ENCODE results near the gene ZC3H7B.
"Not testable (repeated sequence)": the region's sequence is repeated elsewhere in the genome, so short reads cannot be mapped to it uniquely, and the experiment has no call there.

Gene ZC3H7B

DNA sequence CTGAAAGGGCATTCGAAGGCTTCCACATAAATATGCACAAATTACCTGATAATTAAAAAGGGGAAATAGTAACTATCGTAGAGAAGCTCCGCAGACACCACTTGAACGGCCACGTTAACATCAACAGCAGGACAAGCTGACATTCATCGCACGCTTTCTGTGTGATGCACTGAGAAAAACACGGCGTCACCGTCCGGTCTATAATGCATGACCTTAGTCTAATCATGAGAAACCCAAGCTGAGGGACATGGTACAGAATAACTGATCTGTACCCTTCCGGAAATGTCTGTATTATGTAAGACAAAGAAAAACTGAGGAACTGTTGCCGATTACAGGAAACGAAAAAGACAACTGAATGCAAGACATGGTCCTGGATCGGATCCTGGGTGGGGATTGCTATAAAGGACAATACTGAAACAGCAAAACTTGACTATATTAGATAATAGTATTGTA, 14.7 kb upstream of the ZC3H7B start:
- peak; percentile 54 for DNase-seq (ENCODE audit: low spot score)

DNA sequence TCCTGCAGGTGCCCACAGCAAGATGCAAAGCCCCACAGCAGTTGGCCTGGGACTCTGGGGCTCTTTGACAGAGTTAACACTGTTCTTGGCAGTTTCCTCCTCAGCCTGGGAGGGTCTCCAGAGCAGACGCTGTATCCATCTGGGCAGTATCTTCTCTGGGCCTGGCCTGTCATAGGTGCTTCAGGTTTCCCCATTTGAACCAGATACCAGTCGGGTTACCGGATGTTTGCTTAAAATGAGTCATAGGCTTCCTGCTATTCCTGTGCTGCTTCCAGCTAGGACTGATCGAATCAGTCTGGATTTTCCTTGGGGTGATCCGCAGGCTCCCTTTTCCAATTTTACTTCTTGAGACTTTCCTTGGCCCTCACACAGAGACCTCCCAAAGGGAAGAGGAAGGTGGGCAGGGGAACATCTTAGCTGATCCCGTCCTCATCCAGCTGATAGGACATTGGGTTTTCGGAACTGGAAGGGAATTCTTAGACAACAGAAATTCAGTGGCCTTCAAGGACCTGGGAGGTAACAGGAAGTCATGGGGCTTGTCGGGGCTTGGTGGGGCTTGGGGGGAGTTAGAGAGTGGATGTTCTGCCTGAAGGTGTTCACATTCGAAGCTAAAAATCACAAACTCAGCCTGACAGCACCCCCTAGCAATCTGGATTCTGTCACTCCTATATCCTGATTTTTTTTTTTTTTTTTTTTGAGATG, 12.9 kb upstream of the ZC3H7B start:
- DNase-seq (ENCODE audit: low spot score): no peak

DNA sequence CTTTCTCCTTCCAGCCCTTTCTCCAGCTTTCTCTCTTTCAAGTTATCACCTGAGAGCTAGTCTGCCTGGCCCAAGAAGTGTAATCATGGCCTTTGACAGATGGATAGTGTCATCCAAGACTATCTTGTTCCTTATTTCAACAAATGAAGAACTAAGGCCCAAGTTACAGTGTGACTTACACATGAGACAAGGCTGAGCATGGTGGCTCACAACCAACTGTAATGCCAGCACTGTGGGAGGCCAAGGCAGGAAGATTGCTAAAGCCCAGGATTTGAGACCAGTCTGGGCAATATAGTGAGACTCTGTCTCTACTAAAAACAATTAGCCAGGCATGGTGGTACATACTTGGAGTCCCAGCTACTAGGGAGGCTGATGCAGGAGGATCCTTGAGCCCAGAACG, 11.7 kb upstream of the ZC3H7B start:
- no peak for DNase-seq (ENCODE audit: low spot score)

DNA sequence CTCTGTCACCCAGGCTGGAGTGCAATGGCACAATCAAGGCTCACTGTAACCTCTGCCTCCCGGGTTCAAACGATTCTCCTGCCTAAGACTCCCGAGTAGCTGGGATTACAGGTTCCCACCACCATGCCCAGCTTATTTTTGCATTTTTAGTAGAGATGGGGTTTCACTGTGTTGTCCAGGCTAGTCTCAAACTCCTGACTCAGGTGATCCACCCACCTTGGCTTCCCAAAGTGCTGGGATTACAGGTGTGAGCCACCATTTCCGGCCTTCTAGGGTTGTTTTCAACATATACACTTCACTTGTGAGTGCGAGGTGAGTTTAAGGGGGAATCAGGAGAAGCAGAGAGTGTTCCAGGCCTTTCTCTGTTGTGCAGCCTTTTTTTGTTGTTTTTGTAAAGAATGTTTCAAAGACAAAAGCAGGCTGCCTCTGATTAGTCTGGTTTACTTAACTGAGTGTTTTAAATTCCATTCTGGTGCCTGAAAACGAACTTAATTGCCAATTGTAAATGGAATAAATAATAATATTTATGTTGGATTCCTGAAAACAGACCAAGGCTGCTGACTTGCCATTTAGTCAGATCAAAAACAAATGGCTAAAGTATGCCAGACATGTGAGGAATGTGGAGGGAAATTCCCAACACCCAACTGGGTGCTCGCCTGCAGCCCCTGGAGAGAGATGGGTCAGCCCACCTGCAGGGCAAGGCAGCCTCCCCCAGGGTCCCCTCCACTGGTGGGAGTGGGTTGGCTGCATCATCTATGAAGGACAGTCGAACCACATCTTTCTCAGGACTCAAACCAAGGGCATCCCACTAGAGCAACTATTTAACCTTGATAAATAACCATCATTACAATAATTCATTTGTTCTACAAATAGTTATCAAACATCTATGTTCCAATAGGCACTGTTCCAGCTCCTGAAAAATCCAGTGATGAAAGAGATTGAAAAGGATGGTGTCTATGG, 10.8 kb upstream of the ZC3H7B start:
- DNase-seq (ENCODE audit: low spot score): no peak

DNA sequence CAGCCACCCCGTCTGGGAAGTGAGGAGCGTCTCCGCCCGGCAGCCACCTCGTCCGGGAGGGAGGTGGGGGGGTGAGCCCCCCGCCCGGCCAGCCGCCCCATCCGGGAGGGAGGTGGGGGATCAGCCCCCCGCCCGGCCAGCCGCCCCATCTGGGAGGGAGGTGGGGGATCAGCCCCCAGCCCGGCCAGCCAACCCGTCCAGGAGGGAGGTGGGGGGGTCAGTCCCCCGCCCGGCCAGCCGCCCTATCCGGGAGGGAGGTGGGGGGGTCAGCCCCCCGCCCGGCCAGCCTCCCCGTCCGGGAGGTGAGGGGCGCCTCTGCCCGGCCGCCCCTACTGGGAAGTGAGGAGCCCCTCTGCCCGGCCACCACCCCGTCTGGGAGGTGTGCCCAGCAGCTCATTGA, 6.5 kb upstream of the ZC3H7B start:
- not testable (repeated sequence) for DNase-seq (ENCODE audit: low spot score)

DNA sequence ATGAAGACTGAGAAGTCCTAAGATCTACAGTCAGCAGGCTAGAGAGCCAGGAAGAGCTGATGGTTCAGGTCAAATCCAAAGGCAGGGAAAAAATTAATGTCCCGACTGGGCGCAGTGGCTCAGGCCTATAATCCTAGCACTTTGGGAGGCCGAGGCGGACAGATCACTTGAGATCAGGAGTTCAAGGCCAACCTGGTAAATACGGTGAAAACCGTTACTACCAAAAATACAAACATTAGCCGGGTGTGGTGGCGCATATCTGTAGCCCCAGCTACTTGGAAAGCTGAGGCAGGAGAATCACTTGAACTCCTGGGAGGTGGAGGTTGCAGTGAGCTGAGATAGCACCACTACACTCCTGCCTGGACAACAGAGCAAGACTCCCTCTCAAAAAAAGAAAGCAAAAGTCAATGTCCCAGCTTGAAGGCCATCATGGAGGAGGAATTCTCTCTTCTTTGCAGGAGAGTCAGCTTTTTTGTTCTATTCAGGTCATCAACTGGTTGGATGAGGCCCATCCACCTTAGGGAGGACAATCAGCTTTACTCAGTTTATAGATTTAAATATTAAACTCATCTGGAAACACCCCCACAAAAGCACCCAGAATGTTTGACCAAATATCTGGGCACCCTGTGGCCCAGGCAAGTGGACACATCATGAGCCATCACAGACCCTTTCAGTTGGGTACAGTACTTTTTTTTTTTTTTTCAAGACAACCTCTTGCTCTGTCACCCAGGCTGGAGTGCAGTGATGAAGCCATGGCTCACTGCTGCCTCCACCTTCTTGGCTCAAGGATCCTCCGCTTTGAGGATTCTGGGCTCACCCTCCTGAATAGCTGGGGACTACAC, 4.3 kb upstream of the ZC3H7B start:
- DNase-seq (ENCODE audit: low spot score): no peak

DNA sequence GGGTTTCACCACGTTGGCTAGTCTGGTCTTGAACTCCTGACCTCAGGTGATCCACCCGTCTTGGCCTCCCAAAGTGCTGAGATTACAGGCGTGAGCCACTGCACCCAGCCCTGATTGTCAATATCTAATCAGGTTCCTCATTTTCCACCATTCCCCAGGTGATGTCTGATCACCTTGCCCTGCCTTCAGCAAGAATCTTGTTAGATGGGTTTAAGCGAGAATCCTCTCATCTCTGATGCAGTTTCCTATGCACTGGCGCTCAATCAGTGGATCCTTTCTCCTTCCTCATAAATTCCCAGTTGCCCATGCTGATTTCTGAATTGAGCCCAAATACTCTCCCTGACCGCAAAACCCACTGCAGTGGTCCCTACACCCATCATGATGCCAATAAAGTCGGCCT, 664 bp upstream of the ZC3H7B start:
- DNase-seq (ENCODE audit: low spot score): no peak

DNA sequence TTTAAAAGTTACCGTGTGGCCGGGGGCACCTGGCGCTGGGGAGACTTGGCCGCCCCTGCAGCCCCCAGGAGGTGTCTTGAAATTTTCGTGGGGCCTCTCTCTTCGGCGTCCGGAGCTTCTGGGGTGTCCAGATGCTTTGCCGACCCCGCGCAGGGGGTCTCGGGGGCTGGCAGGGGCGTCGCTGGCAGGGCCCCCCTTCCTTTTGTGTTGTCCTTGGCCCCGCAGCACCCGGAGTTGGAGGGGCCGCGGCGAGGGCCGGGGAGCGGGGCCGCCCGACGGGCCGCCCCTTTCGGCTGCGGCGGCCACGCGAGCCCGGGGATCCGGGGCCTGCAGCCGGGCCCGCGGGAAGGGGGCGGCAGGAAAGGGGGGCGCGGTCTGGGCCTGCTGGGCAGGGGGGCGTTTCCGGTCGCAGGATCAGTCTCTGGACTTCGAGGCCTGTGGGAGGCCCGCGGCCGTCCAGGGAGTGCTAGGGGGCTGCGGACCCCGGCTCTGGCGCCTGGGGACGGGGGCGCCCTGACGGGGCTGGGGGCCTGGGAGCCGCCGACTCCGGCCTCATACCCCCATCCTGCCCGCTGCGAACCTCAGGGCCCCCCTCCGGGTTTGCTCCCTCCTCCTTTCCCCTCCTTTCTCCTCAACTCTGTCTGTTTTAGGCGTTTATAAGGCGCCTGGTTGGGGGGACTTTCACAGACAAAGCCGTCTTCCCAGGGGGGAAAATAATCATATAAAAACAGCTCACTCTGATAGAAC, 869 bp downstream of the ZC3H7B start:
- no peak for DNase-seq (ENCODE audit: low spot score)

DNA sequence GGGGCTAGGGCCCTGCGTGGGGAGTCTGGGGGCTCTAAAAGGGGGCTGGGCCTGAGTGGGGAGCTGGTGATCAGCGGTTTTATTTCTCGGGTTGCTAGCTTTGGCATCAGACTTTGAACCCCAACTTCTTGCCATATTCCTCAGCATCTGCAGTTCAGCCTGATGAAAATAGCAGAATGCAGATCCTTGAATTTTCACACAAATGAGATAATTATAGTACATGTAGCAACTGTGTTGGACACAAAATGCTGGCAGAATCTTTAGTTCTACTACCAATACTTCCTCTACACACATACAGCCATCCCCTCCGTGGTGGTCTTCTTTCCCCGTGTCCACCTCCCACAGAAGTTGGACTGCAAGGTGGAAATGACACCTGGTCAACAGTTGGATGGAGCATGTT, 1.5 kb downstream of the ZC3H7B start:
- no peak for DNase-seq (ENCODE audit: low spot score)

DNA sequence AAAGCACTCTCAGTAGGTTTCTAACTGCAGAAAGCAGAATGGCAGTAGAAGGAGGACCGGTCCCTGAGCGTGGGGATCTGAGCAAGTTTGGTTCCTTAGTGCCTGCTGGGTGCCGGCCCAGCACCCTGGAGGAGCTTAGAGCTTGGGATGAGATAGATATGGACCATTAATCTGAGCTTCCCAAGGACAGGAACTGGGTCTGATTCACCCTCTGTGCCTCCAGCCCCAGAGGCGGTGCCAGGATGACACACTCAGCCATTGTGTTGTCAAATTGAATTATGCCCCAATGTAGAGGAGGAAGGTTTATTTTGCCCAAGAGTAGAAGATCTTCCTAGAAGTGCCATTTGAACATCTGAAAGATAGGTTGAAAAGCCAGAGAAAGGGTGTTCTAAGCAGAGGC, 4.3 kb downstream of the ZC3H7B start:
- DNase-seq (ENCODE audit: low spot score): no peak

DNA sequence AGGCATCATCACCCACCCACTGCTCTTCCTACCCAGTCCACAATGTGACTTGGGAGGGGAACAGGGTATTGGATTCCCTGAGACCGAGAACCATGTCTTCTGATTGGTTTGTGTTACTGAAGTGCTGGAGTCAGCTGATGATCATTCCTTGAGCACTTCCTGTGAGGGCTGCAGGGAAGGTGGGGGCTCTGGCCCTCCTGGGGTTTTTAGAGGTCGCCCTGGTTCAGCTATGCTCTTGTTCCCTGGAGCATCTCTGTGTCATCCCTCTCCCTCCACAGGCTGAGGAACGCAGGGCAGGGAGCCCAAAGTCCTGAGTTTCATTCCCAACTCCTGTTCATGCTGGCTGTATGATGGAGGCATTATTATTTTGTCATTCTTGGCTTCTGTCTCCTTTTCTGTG, 6.7 kb downstream of the ZC3H7B start:
- DNase-seq (ENCODE audit: low spot score): no peak

DNA sequence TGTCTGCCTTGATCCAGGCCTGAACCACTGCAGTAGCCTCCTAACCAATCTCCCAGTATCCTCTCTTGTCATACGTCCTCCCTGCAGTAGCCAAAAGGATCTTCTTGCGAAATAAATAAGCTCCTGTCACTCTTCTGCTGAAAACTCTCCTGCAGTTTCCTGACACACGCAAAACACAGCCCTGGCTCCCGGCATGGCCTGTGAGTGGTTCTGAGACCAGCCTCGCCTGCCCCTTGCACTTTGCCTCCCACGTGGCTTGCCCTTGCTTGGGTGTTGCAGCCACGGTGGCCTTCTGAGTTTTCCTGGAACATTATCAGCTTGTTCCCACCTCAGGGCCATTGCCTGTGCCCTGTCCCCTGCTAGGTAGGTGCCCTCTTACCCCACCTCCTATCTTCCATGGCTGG, 7.2 kb downstream of the ZC3H7B start:
- no peak for DNase-seq (ENCODE audit: low spot score)

DNA sequence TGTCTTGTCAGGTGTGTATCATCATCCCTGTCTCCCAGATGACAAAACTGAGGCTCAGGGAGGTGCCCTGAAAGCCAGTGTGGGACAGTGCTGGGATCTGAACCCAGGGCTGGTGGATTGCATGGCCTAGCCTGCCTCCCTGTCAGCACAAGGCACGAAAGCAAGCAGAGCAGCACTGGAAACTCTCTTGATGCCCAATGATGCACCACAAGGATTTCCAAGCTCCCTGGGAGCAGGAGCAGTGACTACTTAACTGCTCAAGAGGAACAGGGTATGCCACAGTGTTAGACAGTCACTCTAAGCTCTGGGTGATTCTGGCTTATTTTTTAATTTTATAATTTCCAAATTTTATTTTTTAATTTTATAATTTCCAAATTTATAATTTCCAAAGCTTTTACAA, 9.0 kb downstream of the ZC3H7B start:
- no peak for DNase-seq (ENCODE audit: low spot score)

DNA sequence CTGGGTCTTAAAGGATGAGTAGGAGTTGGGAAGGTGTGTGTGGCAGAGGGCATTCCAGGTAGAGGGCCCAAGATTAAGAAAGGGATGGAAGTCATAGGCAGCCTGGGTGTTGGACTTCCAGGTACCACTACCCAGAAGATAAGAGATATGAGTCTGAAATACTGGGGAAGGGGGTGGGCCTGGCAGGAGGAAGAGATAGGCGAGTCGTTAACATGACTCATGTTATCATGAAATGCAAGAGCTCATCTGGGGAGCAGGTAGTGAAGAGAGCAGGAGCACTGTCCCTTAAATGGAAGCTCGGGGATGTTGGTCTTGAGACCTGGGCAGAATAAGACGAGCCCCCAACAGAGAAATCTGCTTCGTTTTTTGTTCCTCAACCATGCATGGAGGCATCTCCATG, 10.2 kb downstream of the ZC3H7B start:
- no peak for DNase-seq (ENCODE audit: low spot score)

DNA sequence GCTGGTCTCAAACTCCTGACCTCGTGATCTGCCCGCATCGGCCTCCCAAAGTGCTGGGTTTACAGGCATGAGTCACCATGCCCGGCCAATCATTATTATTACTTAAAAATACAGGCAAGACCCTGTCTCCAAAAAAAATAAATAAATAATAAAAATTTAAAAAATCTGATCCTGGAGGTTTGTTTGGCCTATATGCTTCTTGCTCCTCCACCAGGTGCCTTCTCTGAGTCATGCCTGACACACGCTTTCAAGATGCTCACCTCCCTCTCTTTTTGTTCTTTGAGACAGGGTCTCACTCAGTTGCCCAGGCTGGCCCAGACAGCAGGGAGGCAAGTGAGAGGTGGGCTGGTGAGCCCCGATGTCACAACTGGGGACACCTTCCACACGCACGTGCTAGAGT, 13.5 kb downstream of the ZC3H7B start:
- no peak for DNase-seq (ENCODE audit: low spot score)

DNA sequence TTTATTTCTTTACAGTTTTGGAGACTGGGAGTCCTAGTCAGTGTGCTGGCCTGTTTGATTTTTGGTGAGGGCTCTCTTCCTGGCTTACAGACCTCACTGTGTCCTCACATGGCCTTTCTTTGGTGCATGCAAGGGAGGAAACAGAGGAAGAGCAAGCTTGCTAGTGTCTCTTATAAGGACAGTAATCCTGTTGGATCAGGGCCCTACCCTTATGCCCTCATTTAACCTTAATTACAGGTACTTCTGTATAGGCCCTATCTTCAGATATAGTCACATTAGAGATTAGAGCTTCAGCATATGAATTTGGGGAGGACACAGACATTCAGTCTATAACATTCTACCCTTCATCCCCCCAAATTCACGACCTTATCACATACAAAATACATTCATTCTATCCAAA, 14.3 kb downstream of the ZC3H7B start:
- no peak for DNase-seq (ENCODE audit: low spot score)

DNA sequence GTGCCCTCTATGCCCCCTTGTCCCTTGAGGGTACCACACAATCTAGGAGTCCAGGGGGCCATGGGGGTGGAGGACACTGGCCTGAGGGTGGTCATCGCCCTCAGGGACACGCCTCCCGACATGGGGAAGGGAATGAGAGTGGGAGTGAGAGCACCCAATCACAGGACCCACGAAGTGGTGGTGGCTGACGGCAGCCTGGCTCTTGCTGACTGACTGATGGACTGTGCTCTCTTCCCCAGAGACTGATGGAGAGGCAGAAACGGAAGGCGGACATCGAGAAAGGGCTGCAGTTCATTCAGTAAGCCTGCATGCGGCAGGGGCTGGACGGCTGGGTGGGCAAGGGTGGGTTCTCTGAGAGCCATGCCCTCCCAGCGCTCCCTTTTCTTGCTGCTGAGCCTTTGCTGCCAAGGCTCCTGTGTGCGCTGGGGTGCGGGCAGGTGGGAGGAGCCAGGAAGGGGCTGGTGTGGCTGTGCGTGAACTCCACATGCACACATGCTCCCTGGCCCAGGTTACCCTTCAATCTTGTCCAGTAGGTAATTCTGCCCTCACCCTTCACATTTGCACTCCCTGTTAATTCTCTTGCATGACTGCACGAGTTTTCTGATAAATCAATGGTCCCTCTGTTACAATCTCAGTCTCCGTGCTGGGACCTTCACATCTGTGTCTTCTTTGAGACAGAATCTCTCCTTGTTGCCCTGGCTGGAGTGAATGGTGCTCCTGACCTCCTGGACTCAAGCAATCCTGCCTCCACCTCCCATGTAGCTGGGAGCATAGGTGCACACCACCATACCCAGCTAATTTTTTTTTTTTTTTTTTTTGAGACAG, 19.3 kb downstream of the ZC3H7B start:
- DNase-seq (ENCODE audit: low spot score): no peak

DNA sequence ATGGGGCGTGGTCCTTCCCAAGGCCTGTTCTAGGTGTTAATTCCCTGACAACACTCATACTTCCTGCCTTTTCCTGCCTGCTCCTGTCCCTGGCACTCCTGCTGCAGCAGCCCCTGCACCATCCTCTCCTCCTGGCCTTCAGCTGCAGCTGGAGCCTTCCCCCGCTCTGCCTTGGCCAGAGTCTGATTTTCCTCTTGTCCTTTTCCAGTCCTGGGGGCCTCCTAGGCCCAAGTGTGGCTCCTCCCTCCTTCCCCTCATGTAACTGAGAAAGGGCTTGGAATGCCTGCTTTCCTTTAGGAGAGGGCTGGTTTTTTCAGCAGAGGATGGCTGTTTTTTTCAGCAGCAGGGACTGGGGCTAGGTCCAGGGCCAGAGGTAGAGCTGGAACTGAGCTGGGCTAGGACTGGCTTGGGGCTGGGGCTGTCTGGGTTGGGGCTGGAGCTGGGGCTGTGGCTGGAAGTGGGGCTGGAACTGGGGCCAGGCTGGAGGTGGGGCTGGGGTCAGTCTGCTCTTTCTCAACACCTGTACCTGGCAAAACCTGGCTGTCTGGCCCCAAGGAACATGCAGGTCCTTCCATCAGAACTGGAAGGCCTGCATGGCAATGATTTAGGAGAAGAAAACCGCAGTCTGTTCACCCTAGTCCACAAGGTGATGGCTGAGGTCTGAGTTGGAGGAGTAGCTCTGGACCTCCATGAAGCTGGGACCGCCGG, 23.6 kb downstream of the ZC3H7B start:
- no peak for DNase-seq (ENCODE audit: low spot score)

DNA sequence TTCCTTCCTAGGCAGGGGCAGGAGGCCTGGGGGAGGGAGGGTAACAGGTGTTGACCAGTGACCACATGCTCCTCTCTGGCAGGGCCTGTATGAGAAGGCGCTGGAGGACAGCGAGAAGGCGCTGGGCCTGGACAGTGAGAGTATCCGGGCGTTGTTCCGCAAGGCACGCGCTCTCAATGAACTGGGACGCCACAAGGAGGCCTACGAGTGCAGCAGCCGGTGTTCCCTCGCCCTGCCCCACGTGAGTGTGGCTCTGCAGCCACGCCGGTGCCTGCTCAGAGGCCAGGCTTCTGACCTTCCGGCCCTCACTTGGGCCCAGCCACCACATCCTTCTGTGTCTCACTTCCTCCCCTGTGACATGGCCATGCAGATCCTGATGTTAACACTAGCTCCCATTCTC, 25.8 kb downstream of the ZC3H7B start:
- DNase-seq (ENCODE audit: low spot score): no peak

DNA sequence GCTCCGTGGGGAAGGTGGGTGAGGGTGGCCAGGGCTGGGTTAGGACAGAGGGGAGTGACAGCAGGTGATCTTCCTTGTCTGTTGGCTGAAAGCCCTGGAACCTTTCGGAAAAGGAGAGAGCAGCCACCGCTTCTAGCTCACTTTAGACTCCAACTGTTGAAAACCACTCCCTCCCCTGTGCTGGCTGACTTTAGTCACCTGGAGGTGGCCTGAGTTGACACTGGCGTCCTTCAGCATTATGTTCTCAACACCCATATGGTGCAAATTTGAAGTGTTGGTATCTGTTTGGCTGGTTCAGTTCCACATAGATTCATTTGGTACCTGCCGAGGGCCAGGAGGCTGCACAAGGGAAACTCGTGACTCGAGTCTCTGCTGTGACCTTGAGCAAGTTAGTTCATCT, 28.8 kb downstream of the ZC3H7B start:
- DNase-seq (ENCODE audit: low spot score): no peak

All from activated CD4-positive, alpha-beta T cell treated with anti-CD3 and anti-CD28 coated beads, Interleukin-2, Interleukin-4, amounts not matched to agents 100 ng/mL and 50 ng/mL, durations not matched to agents 16 hours and 8 hours (primary cell).